Peyer's patch (tissue), 4 donors: ENCODE measurements around the gene ARMH1. TPM values are rescaled to one million over a fixed set of nuclear protein-coding genes. Genes with fewer than 3 reads are reported as not detected.
"Not testable (repeated sequence)": the region's sequence is repeated elsewhere in the genome, so short reads cannot be mapped to it uniquely, and the experiment has no call there.

Experiments used
- DNase-seq, 3 donors: peaks; one replicate each; pipeline ENCODE4 v3.0.0-alpha.2; 2017 to 2019
- H3K27ac ChIP-seq, 4 donors: fragments of 200-600 bp; sonication (generic); one replicate each; pipeline ENCODE4 v1.5.1; 2016 to 2019
- H3K27me3 ChIP-seq, 2 donors: fragments of 200-600 bp; sonication (generic); one replicate each; pipeline ENCODE4 v1.5.1; 2019
- H3K36me3 ChIP-seq, 3 donors: fragments of 200-600 bp; sonication (generic); one replicate each; pipeline ENCODE4 v1.5.1; 2016 to 2019
- H3K4me1 ChIP-seq, 4 donors: fragments of 200-600 bp; sonication (generic); one replicate each; pipeline ENCODE4 v1.5.1; 2016 to 2019
- H3K4me3 ChIP-seq, 4 donors: fragments of 200-600 bp; sonication (generic); 1 replicate in 3 of 4; 2 replicates in 1 of 4; pipeline ENCODE4 v1.5.1; 2016 to 2019; ENCODE audit warnings: mild to moderate bottlenecking in 1 of 4
- H3K9me3 ChIP-seq, 4 donors: fragments of 200-600 bp; sonication (generic); one replicate each; pipeline ENCODE4 v1.5.1; 2016 to 2019; ENCODE audit warnings: mild to moderate bottlenecking in 1 of 4
- CTCF ChIP-seq, 6 experiments: fragments of 450-650 bp in 4 of 6; fragments of 200-600 bp in 2 of 6; sonication (generic) in 1 of 6; IDR thresholded peaks; one replicate each; pipeline ENCODE4 v1.5.1; 2017 to 2019; ENCODE audit warnings: antibody characterized with exemption in 6 of 6, mild to moderate bottlenecking in 3 of 6, moderate library complexity in 1 of 6
- POLR2A ChIP-seq, 2 donors: fragments of 450-650 bp; IDR thresholded peaks; one replicate each; pipeline ENCODE4 v1.5.1; 2017; ENCODE audit warnings: antibody characterized with exemption in 2 of 2, mild to moderate bottlenecking in 2 of 2, moderate library complexity in 2 of 2
- total RNA-seq, 4 donors: library from RNA; depleted of rRNA; stranded (reverse); fragments of >200 nt; gene quantifications; one replicate each; pipeline ENCODE4 v1.1.0, GENCODE V29; 2016

The ARMH1 gene
- total RNA-seq, 4 donors from 2014 or later: 3.7 to 7.7 (median 4.8) TPM

DNA sequence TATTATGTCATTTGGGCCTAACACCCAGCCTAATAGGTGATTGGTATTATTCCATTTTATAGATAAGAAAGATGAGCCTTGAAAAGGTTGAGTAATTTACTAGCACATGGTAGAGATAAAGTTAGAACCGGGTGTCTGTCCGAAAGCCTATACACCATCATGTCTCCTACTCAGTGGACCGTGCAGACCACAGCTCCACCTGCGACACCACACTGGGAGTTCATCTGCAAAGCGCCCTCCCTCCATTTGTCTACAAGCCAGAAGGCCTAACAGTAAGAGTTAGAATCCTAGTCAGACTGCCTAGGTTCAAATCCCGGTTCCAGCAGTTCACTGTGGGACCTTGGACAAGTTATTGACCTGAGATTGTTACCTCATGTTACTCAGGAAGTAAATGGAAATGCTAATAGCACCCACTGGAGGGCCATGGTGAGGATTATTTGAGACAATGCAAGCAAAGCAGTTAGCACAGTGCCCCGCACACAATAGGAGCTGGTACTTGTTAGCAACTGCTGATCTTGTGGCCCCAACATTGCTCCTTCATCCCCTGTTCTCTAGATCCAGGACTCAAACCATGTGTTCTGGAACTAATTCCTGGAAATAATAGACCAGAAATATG, 20.5 kb downstream of the ARMH1 start:
- Histone ChIP-seq H3K9me3 (no peaks in the 10 kb centered on the region), H3K27ac (peak overlapping the region in 1 of 4 donors; percentile 50), H3K27me3 (no peaks in the 10 kb centered on the region), H3K4me1 (peaks cover 0 to 10% (median 5%) of the 10 kb centered on the region in 4 donors), H3K4me3 (no peak overlapping the region), H3K36me3 (no peaks in the 10 kb centered on the region)
- DNase-seq: peak in 2 of 3 donors; percentile 79 to 81
- no peak for TF ChIP-seq CTCF (IDR thresholded peaks at IDR 0.05)
- TF ChIP-seq POLR2A (IDR thresholded peaks at IDR 0.05): no peak

GRCh38 chr1:44695671-44696070, 21.2 kb downstream of the ARMH1 start:
- Histone ChIP-seq H3K27ac (no peak overlapping the region), H3K4me3 (no peak overlapping the region), H3K4me1 (peaks cover 0 to 10% (median 5%) of the 10 kb centered on the region in 4 donors), H3K9me3 (no peaks in the 10 kb centered on the region), H3K27me3 (no peaks in the 10 kb centered on the region), H3K36me3 (no peaks in the 10 kb centered on the region)
- no peak for DNase-seq
- TF ChIP-seq CTCF (IDR thresholded peaks at IDR 0.05) (no peak), POLR2A (IDR thresholded peaks at IDR 0.05) (no peak)

- Histone ChIP-seq H3K9me3 (no peaks in the 10 kb centered on the region), H3K27ac (no peak overlapping the region), H3K4me1 (peaks cover 0 to 10% (median 5%) of the 10 kb centered on the region in 4 donors), H3K27me3 (no peaks in the 10 kb centered on the region), H3K4me3 (no peak overlapping the region), H3K36me3 (no peaks in the 10 kb centered on the region)
- DNase-seq: no peak
- TF ChIP-seq CTCF (IDR thresholded peaks at IDR 0.05): no peak
- TF ChIP-seq POLR2A (IDR thresholded peaks at IDR 0.05): no peak
These were observed 21.6 kb downstream of the ARMH1 start for GRCh38 chr1:44696101-44696500.

- Histone ChIP-seq H3K27ac (peak overlapping the region in 1 of 4 donors; percentile 57), H3K9me3 (no peaks in the 10 kb centered on the region), H3K4me1 (peaks cover 0 to 10% (median 5%) of the 10 kb centered on the region in 4 donors), H3K36me3 (no peaks in the 10 kb centered on the region), H3K27me3 (no peaks in the 10 kb centered on the region), H3K4me3 (no peak overlapping the region)
- DNase-seq: peak in 2 of 3 donors; percentile 65 to 73
- no peak for TF ChIP-seq CTCF (IDR thresholded peaks at IDR 0.05)
- TF ChIP-seq POLR2A (IDR thresholded peaks at IDR 0.05): no peak
These were observed 22.4 kb downstream of the ARMH1 start for GRCh38 chr1:44696789-44697345.

- H3K27ac ChIP-seq: no peak overlapping the region
- H3K4me3 ChIP-seq: no peak overlapping the region
- no peaks in the 10 kb centered on the region for H3K9me3 ChIP-seq
- no peaks in the 10 kb centered on the region for H3K36me3 ChIP-seq
- peaks cover 0 to 10% (median 5%) of the 10 kb centered on the region in 4 donors for H3K4me1 ChIP-seq
- DNase-seq: no peak
- no peak for TF ChIP-seq CTCF (IDR thresholded peaks at IDR 0.05)
- no peak for TF ChIP-seq POLR2A (IDR thresholded peaks at IDR 0.05)
- no peaks in the 10 kb centered on the region for H3K27me3 ChIP-seq
These were observed 23.6 kb downstream of the ARMH1 start for GRCh38 chr1:44698138-44698537.

DNA sequence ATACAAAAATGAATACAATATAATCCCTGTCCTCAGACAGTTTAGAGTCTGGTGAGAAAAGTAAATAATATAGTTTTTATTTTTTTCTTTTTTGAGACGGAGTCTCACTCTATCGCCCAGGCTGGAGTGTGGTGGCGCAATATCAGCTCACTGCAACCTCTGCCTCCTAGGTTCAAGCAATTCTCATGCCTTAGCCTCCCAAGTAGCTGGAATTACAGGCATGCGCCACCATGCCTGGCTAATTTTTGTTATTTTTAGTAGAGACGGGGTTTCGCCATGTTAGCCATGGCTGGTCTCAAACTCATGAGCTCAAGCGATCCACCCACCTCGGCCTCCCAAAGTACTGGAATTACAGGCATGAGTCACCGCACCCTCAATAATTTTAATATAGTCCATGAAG, 24.9 kb downstream of the ARMH1 start:
- peaks cover 0 to 10% (median 5%) of the 10 kb centered on the region in 4 donors for H3K4me1 ChIP-seq
- H3K27me3 ChIP-seq, DNase-seq, H3K36me3 ChIP-seq, H3K4me3 ChIP-seq, H3K9me3 ChIP-seq, H3K27ac ChIP-seq: not testable (repeated sequence)
